GM12874 (cell line): ENCODE measurements around the gene ACTA2.

Source experiments
- TF ChIP-seq, protein P1 (sequence below): IDR thresholded peaks from 2 replicates; pipeline ENCODE4 v1.5.1; 2011; ENCODE audit warnings: low read depth, mild to moderate bottlenecking, control low read depth, low read length, moderate library complexity; ENCODE audit not compliant: insufficient read depth

ACTA2 gene

DNA sequence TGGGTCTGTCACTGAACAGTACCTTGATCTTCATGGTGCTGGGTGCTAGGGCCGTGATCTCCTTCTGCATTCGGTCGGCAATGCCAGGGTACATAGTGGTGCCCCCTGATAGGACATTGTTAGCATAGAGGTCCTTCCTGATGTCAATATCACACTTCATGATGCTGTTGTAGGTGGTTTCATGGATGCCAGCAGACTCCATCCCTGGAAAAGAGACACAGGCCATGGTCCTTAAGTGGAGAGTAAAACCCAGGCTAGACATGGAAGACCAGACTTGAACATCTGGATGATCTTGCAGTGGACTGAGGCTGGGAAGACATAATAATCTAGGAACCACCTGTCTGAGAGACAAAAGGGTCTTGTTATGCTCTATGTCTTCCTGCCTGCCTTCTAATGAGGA lies 14.5 kb downstream of the ACTA2 start:
- TF ChIP-seq, protein P1, sequence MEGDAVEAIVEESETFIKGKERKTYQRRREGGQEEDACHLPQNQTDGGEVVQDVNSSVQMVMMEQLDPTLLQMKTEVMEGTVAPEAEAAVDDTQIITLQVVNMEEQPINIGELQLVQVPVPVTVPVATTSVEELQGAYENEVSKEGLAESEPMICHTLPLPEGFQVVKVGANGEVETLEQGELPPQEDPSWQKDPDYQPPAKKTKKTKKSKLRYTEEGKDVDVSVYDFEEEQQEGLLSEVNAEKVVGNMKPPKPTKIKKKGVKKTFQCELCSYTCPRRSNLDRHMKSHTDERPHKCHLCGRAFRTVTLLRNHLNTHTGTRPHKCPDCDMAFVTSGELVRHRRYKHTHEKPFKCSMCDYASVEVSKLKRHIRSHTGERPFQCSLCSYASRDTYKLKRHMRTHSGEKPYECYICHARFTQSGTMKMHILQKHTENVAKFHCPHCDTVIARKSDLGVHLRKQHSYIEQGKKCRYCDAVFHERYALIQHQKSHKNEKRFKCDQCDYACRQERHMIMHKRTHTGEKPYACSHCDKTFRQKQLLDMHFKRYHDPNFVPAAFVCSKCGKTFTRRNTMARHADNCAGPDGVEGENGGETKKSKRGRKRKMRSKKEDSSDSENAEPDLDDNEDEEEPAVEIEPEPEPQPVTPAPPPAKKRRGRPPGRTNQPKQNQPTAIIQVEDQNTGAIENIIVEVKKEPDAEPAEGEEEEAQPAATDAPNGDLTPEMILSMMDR: no peak

DNA sequence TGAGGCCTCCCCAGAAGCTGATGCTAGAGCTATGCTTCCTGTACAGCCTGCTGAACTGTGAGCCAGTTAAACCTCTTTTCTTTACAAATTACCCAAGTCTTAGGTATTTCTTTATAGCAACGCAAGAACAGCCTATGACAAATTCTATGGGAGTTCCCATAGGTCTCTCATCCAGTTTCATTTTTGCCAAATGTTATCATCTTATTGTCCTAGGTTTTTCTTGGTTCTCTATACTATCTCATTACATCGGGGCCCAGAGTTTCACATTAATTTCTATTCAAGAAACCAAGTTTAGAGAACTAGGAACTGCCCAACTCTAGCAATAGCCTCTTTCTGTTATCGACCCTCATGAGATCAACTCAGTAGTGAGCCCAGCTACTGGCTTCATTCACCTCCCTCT lies 15.9 kb downstream of the ACTA2 start:
- TF ChIP-seq, protein P1: no peak

DNA sequence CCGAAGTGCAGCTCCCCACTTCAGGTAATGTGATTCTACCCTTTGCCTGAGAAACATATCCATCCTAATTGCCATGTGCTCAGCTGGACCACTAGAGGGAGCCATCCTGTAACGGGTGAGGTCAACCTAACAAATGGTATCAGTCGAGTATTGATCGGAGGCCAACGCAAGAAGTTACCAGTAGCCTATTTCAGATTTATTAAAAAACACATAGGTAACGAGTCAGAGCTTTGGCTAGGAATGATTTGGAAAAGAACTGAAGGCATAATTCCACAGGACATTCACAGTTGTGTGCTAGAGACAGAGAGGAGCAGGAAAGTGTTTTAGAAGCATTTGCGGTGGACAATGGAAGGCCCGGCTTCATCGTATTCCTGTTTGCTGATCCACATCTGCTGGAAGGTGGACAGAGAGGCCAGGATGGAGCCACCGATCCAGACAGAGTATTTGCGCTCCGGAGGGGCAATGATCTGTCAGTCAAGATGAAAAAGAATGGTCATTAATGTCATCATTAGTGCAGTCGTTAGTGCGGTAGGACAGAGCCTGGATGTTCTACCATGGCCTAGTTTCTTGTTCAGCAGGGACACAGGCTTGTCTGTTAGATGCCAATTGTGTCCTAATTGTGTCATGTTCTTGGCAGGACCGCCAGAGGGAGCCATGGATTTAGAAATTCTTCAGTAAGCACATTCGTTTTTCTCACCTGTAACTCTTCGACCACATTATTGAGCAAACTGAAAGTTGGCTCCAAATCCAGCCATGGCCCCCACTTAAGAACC lies 17.5 kb downstream of the ACTA2 start:
- TF ChIP-seq, protein P1: peak; percentile 79

DNA sequence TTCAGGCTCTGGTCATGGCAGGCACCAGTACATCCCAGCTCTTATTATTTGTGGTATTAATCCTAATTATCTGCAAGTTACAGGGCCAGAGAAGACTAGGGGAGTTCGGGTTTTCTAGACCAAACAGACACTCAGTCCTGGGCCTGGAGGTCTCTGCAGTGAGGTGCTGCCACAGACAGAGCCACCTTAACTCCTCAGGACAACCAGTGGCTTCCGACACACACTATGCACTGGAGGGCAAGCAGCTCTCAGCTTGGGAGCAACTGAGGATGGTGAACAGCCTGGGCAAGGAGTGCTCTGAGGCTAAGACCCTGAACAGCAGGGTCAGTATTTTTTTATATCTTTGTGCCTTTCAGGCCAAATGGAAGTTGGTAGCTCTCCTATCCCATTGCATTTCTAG lies 19.0 kb downstream of the ACTA2 start:
- TF ChIP-seq, protein P1: no peak

DNA sequence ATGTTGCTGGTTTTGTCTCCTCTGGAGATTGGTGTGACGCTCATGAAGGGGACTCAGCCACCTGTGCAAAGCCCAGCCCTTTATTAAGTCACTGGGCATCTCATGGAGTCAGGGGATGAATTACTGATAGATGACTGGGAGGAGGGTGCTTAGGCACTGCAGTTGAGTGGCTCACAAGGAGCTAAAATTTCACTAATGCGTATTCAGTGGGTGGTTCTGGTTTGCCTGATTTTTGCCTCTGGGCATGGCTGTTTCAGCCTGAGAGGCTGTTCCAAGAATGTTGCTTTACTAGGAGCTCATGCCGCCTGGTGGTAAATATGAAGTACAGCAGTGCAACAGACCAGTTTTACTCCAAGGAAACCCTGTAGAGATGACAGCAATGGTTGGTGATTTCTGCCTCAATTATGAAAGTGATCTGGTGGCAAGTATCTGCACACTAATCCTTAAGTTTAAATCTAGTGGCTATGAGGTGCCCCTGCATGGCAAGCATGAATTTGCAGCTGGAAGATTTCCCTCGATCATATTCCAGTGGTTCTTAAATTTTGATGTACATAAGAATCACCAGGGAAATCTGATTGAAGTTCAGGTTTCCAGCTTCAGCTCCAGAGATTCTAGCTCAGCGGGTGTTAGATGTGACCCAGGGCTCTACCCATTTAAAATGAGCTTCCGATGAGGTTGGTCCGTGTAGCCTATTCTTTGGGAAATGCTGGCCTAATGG lies 19.9 kb downstream of the ACTA2 start:
- TF ChIP-seq, protein P1: peak; percentile 75

DNA sequence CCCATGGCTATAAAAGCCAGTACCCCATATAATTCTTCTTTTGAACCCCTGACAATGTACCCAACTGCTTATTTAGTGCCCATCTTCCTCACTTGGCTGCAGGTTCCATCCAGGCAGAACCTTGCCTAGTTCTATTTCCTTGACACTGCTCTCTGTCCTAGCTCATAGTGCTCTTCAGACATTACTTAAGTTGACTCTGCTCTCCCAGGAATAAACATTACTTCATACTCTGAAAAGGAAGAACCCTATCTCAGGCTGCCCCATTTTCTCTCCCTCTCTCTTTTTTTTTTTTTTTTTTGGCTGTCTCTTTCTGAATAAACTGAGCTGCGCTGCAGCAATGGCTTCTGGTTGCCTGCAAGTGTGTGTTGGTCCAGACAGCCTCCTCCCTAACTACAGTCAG lies 21.0 kb downstream of the ACTA2 start:
- TF ChIP-seq, protein P1: no peak

DNA sequence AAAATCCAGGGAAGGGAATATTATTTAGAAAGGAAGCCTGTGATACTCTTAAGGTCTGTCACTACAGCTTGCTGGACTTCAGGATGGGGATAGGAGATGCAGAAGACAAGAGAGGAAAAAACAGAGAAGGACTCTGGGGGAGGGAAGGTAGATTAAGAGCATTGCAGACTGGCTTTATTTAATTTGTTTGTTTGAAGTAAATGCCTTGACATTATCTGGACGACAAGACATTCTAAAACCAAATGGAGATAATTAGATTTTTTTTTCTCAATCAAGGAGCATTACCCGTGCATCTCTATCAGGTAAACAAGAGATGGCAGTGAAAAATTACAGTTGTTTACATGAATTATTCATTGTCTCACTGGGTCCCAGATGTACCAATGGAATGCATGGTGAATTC lies 24.3 kb downstream of the ACTA2 start:
- TF ChIP-seq, protein P1: no peak
